22Rv1 (cell line): ENCODE data around the gene SLC39A11.
"Not testable (repeated sequence)": the region's sequence is repeated elsewhere in the genome, so short reads cannot be mapped to it uniquely, and the experiment has no call there.

Experiments
- CTCF ChIP-seq: fragments of 450-650 bp; IDR thresholded peaks from 2 replicates; pipeline ENCODE4 v1.5.1; 2017; ENCODE audit warnings: mild to moderate bottlenecking
- ZFX ChIP-seq: fragments of 450-650 bp; IDR thresholded peaks from 2 replicates; pipeline ENCODE4 v1.6.1; 2017; ENCODE audit warnings: antibody characterized with exemption, borderline replicate concordance

- not testable (repeated sequence) for TF ChIP-seq CTCF, ZFX
These were observed 39.0 kb upstream of the SLC39A11 start for GRCh38 chr17:73131439-73131838.
